Neuronal stem cell (in vitro differentiated cells): Measurements from ENCODE around the gene SLC22A14.

Experiments
- DNase-seq: peaks from one replicate; pipeline ENCODE4 v3.0.0-alpha.2; 2013; ENCODE audit warnings: low spot score
- H2AFZ ChIP-seq: one replicate; pipeline ENCODE4 v1.6.1; 2013; ENCODE audit warnings: mild to moderate bottlenecking, low read length, inconsistent platforms
- H2AK5ac ChIP-seq: 2 replicates; pipeline ENCODE4 v1.6.1; 2013; ENCODE audit warnings: low read depth, mild to moderate bottlenecking, inconsistent platforms, low read length, moderate library complexity, mixed read lengths
- H2BK120ac ChIP-seq: 2 replicates; pipeline ENCODE4 v1.6.1; 2013; ENCODE audit warnings: low read depth, mild to moderate bottlenecking, inconsistent platforms, low read length, moderate library complexity, mixed read lengths
- H2BK12ac ChIP-seq: one replicate; pipeline ENCODE4 v1.6.1; 2013; ENCODE audit warnings: low read length, inconsistent platforms
- H2BK15ac ChIP-seq: 2 replicates; pipeline ENCODE4 v1.6.1; 2013; ENCODE audit warnings: mild to moderate bottlenecking, low read length, inconsistent platforms, mixed read lengths
- H2BK5ac ChIP-seq: one replicate; pipeline ENCODE4 v1.6.1; 2013; ENCODE audit warnings: inconsistent platforms, mild to moderate bottlenecking, low read length, moderate library complexity
- H3K14ac ChIP-seq: one replicate; pipeline ENCODE4 v1.6.1; 2013; ENCODE audit warnings: low read length, inconsistent platforms
- H3K18ac ChIP-seq: 2 replicates; pipeline ENCODE4 v1.6.1; 2013; ENCODE audit warnings: low read length, inconsistent platforms
- H3K23ac ChIP-seq: 2 replicates; pipeline ENCODE4 v1.6.1; 2013; ENCODE audit warnings: low read depth, mild to moderate bottlenecking, mixed read lengths, low read length, inconsistent platforms; ENCODE audit not compliant: poor library complexity
- H3K27ac ChIP-seq: replicated peaks from 3 replicates; pipeline ENCODE4 v1.5.1; 2013; ENCODE audit warnings: low read length, inconsistent platforms
- H3K27me3 ChIP-seq, 3 experiments: 2 replicates each; pipeline ENCODE4 v1.6.1; 2013; ENCODE audit warnings: low read length in 3 of 3, mild to moderate bottlenecking in 2 of 3, inconsistent platforms in 1 of 3, low read depth in 1 of 3, mixed read lengths in 1 of 3, moderate library complexity in 1 of 3; ENCODE audit not compliant: control insufficient read depth in 3 of 3, insufficient read depth in 3 of 3
- H3K36me3 ChIP-seq, 2 donors: replicated peaks in 1 of 2; 2 replicates each; pipeline ENCODE4 v1.6.1; 2013; ENCODE audit warnings: low read length in 2 of 2; ENCODE audit not compliant: control insufficient read depth in 2 of 2, insufficient read depth in 2 of 2
- H3K4ac ChIP-seq: 2 replicates; pipeline ENCODE4 v1.6.1; 2013; ENCODE audit warnings: inconsistent platforms, mild to moderate bottlenecking, low read length, moderate library complexity
- H3K4me1 ChIP-seq, 2 donors: 1 replicate in 1 of 2; 2 replicates in 1 of 2; pipeline ENCODE4 v1.6.1; 2013; ENCODE audit warnings: low read length in 2 of 2, low read depth in 1 of 2; ENCODE audit not compliant: control insufficient read depth in 2 of 2, insufficient read depth in 1 of 2
- H3K4me2 ChIP-seq: one replicate; pipeline ENCODE4 v1.6.1; 2013; ENCODE audit warnings: mild to moderate bottlenecking, low read length, inconsistent platforms; ENCODE audit not compliant: insufficient read depth, poor library complexity, severe bottlenecking
- H3K4me3 ChIP-seq, 2 donors: 2 replicates each; pipeline ENCODE4 v1.5.1; 2013; ENCODE audit warnings: low read length in 2 of 2, mild to moderate bottlenecking in 2 of 2, inconsistent platforms in 1 of 2, moderate library complexity in 1 of 2
- H3K79me1 ChIP-seq: one replicate; pipeline ENCODE4 v1.6.1; 2013; ENCODE audit warnings: low read depth, mild to moderate bottlenecking, inconsistent platforms, low read length, moderate library complexity
- H3K9ac ChIP-seq: one replicate; pipeline ENCODE4 v1.6.1; 2013; ENCODE audit warnings: mild to moderate bottlenecking, low read depth, low read length, inconsistent platforms; ENCODE audit not compliant: poor library complexity
- H3K9me3 ChIP-seq, 2 donors: replicated peaks in 1 of 2; 2 replicates each; pipeline versions ENCODE3 to v1.6.1; 2013; ENCODE audit warnings: low read length in 2 of 2, mild to moderate bottlenecking in 2 of 2, inconsistent platforms in 1 of 2, low read depth in 1 of 2, mixed read lengths in 1 of 2, moderate library complexity in 1 of 2; ENCODE audit not compliant: control insufficient read depth in 2 of 2, insufficient read depth in 1 of 2
- H4K8ac ChIP-seq: one replicate; pipeline ENCODE4 v1.6.1; 2013; ENCODE audit warnings: low read depth, mild to moderate bottlenecking, inconsistent platforms, low read length, moderate library complexity
- H4K91ac ChIP-seq: one replicate; pipeline ENCODE4 v1.6.1; 2013; ENCODE audit warnings: low read length, low read depth, mild to moderate bottlenecking, inconsistent platforms; ENCODE audit not compliant: poor library complexity
- WGBS, 2 donors: extraction: QIAGEN DNeasy Blood & Tissue Kit; methylation state at CpG; one replicate each; pipeline ENCODE4 v1.1.7; 2013; ENCODE audit warnings: missing lambda C conversion rate in 2 of 2, mixed read lengths in 1 of 2; ENCODE audit not compliant: insufficient read length in 2 of 2, insufficient replicate concordance in 1 of 2; ENCODE audit errors: extremely low coverage in 2 of 2; 5-methylcytosine and 5-hydroxymethylcytosine counted together

SLC22A14 gene

DNA sequence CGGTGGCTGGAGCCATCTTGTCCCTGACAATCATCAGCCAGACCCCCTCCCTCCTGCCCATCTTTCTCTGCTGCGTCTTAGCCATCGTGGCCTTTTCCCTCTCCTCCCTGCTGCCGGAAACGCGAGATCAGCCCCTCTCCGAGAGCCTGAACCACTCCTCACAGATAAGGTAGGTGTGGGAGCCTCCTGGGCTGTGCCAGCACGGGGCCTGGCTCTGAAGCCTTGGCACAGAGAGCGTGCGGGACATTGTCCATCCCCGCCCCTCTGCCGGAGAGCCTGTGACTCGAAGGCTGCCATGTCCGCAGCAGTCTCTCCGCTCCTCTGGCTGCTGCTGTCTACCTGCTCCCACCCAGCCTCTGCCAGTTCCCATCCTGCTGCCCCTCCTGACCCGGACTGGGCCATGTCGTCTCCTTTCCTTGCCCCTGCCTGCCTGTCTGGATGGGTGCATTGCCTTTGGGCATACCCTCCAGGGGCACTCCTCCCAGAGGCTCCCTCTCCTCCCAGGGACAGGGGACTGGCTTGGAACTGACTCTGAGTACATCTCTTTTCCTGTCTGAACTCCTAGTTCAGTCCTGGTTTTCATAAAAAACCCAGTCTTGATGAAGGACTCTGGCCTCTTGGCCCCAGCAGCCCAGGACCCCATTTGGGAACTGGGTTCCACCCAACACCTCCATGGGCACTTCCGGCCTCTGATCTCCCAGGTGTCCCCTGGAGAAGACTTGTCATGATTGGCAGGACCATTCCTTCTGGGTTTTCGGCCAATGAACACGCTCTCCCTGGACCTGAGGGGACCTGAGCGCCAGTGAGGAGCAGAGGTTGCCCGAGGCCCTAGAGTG, 34.5 kb downstream of the SLC22A14 start:
- Histone ChIP-seq H3K18ac (no peak overlapping the region), H3K27ac (no peak overlapping the region), H4K91ac (no peak overlapping the region), H2BK12ac (peak overlapping the region; percentile 14), H3K14ac (peak overlapping the region; percentile 2), H3K4me3 (no peak overlapping the region), H2BK120ac (no peak overlapping the region), H3K4me2 (no peak overlapping the region), H3K79me1 (no peaks in the 10 kb centered on the region), H3K4ac (no peak overlapping the region), H4K8ac (no peak overlapping the region), H3K4me1 (peaks cover 4 to 5% of the 10 kb centered on the region in 2 donors), H2AK5ac (peak overlapping the region; percentile 33), H2BK5ac (no peak overlapping the region), H3K9ac (no peak overlapping the region), H2BK15ac (no peak overlapping the region), H3K27me3 (peaks cover 0 to 9% (median 0%) of the 10 kb centered on the region in 3 experiments), H3K23ac (no peak overlapping the region), H3K9me3 (no peaks in the 10 kb centered on the region), H2AFZ (peak overlapping the region; percentile 54), H3K36me3 (no peaks in the 10 kb centered on the region)
- WGBS, 2 donors = no CpG with 5 or more reads among the region's 22 CpGs
- no peak for DNase-seq

DNA sequence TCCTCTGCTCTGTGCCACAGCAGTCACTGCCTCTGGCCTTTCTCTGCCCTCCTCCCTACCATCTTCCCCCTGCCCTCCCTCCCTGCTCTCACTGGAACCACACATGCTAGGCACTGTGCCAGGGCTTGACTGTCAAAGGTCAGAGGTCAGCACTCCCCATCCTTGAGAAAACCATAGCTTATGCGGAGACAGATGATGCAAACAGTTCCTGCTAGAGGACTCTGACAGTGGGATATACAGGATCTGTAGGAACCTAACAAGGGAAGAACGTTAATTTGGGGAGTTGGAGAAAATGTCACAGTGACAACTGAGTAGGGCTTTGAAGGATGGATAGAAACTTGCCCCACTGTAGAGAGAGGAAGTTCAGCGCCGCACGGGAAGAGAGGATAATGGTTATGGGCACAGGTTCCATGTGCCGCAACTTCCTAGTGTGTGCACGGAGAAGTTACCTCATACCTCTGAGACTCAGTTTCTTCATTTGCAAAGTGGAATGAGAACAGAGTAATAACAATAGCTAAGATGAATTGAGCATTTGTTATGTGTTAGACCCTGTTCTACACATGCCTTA, 35.2 kb downstream of the SLC22A14 start:
- Histone ChIP-seq H2BK12ac (no peak overlapping the region), H3K79me1 (no peaks in the 10 kb centered on the region), H3K36me3 (no peaks in the 10 kb centered on the region), H3K27me3 (peaks cover 0 to 9% (median 0%) of the 10 kb centered on the region in 3 experiments), H3K9ac (no peak overlapping the region), H2AK5ac (no peak overlapping the region), H4K8ac (no peak overlapping the region), H3K27ac (no peak overlapping the region), H4K91ac (no peak overlapping the region), H3K23ac (no peak overlapping the region), H2AFZ (no peak overlapping the region), H3K4me1 (peaks cover 4 to 5% of the 10 kb centered on the region in 2 donors), H2BK15ac (no peak overlapping the region), H2BK120ac (no peak overlapping the region), H3K18ac (no peak overlapping the region), H3K14ac (no peak overlapping the region), H3K4me2 (no peak overlapping the region), H2BK5ac (no peak overlapping the region), H3K4ac (no peak overlapping the region), H3K9me3 (no peaks in the 10 kb centered on the region), H3K4me3 (no peak overlapping the region)
- WGBS, 2 donors = no CpG with 5 or more reads among the region's 7 CpGs
- DNase-seq = no peak

DNA sequence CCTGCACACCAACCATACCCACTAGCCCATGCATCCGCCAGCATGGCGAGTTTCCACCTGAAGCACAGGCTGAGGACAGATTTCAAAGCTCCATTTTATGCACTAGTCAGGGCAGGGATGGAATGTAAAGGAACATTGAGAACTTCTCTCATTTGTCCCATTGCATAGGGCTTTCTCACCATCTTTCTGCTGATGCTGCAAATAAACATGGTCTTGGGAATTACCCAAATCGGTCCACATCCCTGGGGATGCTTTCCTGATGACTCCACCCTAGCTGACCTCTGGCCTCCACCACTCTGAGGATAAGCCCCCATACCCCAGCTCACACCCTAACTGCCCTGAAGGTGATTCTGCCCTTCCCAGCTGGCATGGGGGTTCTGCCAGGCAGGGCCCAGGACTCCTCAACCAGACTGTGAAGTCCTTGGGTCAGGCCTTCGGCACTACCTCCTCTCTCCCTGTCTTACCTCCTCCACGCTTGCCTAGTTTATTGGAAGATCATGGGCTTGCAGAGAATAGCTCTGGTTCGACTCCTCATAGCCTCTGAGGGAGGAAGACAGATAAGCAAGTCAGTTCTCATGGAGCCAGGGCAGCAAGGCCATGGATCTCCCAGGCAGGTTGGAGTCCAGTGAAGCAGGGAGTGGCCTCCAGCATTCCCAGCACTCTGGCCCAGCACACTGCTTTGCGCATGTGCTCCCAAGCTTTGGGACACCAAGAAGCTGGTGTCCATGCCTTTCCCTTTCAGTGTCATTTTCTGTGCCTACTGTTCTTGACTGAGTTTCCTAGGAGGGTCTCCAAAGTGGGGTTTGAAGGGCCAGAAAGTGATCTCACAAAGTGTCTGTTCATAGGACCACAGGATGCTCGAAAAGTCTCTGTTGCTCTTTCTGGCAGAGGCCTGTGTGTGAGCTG, 36.9 kb downstream of the SLC22A14 start:
- Histone ChIP-seq H3K4me1 (peaks cover 4 to 5% of the 10 kb centered on the region in 2 donors), H4K8ac (no peak overlapping the region), H3K79me1 (no peaks in the 10 kb centered on the region), H3K18ac (no peak overlapping the region), H3K14ac (no peak overlapping the region), H3K4me2 (no peak overlapping the region), H3K4ac (no peak overlapping the region), H3K23ac (no peak overlapping the region), H4K91ac (no peak overlapping the region), H2BK12ac (no peak overlapping the region), H2AK5ac (no peak overlapping the region), H2BK120ac (no peak overlapping the region), H2AFZ (no peak overlapping the region), H3K4me3 (no peak overlapping the region), H3K9ac (no peak overlapping the region), H2BK15ac (no peak overlapping the region), H3K27ac (no peak overlapping the region), H3K27me3 (peaks cover 0 to 14% (median 0%) of the 10 kb centered on the region in 3 experiments), H2BK5ac (no peak overlapping the region), H3K36me3 (no peaks in the 10 kb centered on the region), H3K9me3 (no peaks in the 10 kb centered on the region)
- DNase-seq = no peak
- WGBS, 2 donors = no CpG with 5 or more reads among the region's 8 CpGs
